22Rv1 (cell line): ENCODE measurements around the gene SH3PXD2A.

Source experiments
- H3K27ac ChIP-seq: fragments of 450-650 bp; 2 replicates; pipeline ENCODE4 v1.5.1; 2017
- CTCF ChIP-seq: fragments of 450-650 bp; IDR thresholded peaks from 2 replicates; pipeline ENCODE4 v1.5.1; 2017; ENCODE audit warnings: mild to moderate bottlenecking
- ZFX ChIP-seq: fragments of 450-650 bp; IDR thresholded peaks from 2 replicates; pipeline ENCODE4 v1.6.1; 2017; ENCODE audit warnings: antibody characterized with exemption, borderline replicate concordance

The SH3PXD2A gene

GRCh38 chr10:103617602-103618385 lies 237.6 kb downstream of the SH3PXD2A start:
- no peak for TF ChIP-seq CTCF
- no peak for TF ChIP-seq ZFX
- no peak overlapping the region for H3K27ac ChIP-seq

GRCh38 chr10:103616705-103617601 lies 238.4 kb downstream of the SH3PXD2A start:
- TF ChIP-seq CTCF (no peak), ZFX (no peak)

DNA sequence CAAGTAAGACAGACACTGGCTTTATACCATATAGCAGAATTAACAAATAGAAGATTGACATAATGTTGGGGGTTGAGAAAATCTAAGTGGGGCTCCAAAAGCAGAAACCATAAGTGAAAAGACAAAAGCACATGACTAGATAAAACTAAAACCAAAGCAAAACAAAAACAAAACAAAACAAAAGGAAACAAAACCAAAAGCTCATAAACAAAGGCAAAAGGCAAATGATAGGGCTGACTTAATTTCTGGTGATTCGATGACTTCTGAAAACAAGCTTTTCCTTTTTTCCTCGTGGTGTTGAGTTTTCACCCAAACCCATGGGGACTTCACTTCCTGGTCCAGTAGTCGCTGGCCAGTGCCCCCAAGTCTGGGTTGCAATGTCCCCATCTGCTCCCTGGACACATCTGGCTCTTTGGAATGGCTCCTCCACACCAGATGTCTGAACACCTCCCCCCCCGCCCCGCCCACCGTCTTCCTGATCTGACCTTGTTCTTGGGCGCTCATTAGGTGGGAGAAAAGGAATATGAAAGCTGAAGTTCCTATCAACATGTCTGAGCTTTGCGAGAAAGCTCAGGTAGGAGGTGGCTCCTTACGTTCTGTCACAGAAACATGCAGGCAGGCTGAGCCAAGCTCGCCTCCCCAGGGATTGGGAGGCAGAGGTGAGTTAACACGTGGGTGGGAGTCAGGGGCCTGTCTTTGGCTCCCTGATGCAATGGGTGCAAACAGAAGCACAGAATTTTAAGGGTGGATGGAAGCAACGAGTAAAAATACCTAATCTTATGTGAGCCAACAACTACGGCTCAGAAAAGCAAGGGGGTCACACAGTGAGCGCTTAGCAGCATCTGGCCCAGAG lies 240.8 kb downstream of the SH3PXD2A start:
- H3K27ac ChIP-seq, result no peak overlapping the region
- TF ChIP-seq ZFX (no peak), CTCF (no peak)

More at GRCh38 chr10:103616705-103617601, 238.4 kb downstream of the SH3PXD2A start:
- H3K27ac ChIP-seq, result no peak overlapping the region

- TF ChIP-seq ZFX, result no peak
- no peak for TF ChIP-seq CTCF
- H3K27ac ChIP-seq, result no peak overlapping the region
Measured at GRCh38 chr10:103613616-103614015, 241.8 kb downstream of the SH3PXD2A start.

DNA sequence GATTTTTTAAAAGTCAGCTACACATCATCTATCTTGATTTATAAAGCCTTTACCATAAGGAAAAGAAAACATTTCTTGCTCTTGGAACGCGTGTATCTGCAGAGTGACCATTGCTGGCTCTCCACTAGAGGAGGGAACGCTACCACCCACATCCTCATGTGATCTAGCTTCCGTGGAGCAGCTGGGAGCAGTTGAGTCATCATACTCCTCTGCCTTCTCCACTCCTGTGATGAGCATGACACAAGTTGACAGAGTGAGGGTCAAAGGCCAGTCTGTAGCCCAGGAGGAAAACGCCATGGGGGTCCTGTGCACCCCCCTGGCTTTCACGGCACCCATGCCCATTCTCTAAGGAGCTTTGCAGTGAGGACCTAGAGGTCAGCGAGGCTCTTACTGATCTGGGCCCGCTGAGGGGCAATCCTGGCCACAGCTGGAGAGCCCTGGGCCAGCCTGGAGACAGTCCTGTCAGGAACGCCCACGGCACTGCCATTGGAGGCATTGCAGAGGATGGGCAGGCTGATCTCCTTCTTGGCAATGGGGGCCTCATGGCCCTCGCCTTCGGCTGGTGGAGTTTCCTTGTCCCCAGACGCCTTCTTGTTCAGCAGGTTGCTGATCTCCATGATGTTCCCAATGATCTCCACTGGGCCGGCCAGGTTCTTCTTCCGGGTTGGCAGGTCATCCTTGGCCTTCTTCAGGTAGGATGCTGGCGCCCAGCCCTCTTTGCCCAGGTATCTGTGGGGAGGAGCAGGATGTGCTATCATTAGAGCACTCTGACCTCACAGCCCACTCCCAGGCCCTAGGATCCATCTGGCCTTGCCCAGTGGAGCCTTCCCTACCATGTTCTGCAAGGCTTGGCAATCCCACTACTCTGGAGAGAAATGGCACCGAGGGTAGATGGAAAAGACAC lies 242.7 kb downstream of the SH3PXD2A start:
- no peak overlapping the region for H3K27ac ChIP-seq
- TF ChIP-seq ZFX (no peak), CTCF (no peak)

DNA sequence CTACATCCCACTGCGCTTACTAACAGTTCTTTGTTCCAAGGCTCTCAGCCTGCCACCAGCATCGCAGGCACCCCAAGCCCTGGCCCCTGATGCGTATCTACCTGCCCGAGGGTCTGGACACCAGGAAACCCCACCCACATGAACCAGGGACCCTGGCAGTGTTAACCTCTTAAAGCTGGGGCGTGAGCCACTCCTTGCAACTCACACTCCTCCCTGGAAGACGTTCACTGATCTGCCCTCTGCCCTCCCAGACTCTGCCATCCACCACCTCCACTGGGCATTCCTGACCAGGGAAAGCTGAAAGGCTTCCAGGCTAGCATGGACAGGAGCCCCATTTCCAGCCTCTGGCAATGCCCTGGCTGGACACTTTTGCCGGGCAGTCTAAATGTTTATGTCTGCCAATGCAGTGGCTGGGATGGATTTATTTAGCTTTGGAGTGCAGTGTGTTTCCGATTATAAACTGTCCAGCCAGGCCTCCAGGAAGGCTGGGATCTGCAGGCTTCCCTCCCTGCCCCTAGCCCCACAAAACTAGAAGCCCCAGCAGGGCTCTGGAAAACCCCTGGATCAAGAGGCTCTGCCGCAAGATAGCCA lies 244.4 kb downstream of the SH3PXD2A start:
- TF ChIP-seq ZFX (no peak), CTCF (no peak)
- no peak overlapping the region for H3K27ac ChIP-seq
